ENCODE results near the gene TTC27.

Gene TTC27

GRCh38 chr2:32783933-32784332 is 156.1 kb downstream of the TTC27 start:
- no peaks in the 10 kb centered on the region for H3K9me3 ChIP-seq
- no peak for DNase-seq
- no peaks in the 10 kb centered on the region for H3K36me3 ChIP-seq
- no peak overlapping the region for H3K4me3 ChIP-seq (ENCODE audit: low read depth, low read length)
- TF ChIP-seq CTCF (IDR thresholded peaks at IDR 0.05; ENCODE audit: low read depth, low read length) = no peak
- no peaks in the 10 kb centered on the region for H3K4me1 ChIP-seq
- H3K27me3 ChIP-seq = no peaks in the 10 kb centered on the region

- Histone ChIP-seq H3K4me3 (ENCODE audit: low read depth, low read length) (no peak overlapping the region), H3K36me3 (no peaks in the 10 kb centered on the region), H3K4me1 (no peaks in the 10 kb centered on the region), H3K9me3 (no peaks in the 10 kb centered on the region), H3K27me3 (no peaks in the 10 kb centered on the region)
- no peak for TF ChIP-seq CTCF (IDR thresholded peaks at IDR 0.05; ENCODE audit: low read depth, low read length)
- no peak for DNase-seq
Observed at GRCh38 chr2:32787207-32787606, 159.4 kb downstream of the TTC27 start.

DNA sequence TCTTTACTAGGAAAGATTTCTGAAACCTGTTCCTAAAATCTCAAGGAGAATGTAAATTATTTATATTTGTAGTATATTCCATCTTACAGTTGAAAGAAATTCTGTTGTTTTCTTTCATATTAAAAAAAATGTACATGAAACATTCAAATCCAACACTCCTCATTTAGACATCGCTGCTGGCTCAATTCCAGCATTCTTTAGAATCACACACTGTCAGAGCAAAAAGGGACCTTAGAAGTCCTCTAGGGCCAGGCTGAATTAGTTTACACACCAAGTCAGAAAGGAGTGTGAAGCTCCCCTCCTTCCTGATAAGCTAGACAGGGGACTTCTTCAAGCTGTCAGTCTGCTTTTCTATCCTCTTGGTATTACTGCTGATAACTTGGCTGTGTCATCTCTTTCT is 160.3 kb downstream of the TTC27 start:
- H3K4me3 ChIP-seq (ENCODE audit: low read depth, low read length) = no peak overlapping the region
- H3K36me3 ChIP-seq = no peaks in the 10 kb centered on the region
- no peaks in the 10 kb centered on the region for H3K9me3 ChIP-seq
- TF ChIP-seq CTCF (IDR thresholded peaks at IDR 0.05; ENCODE audit: low read depth, low read length) = no peak
- H3K27me3 ChIP-seq = no peaks in the 10 kb centered on the region
- H3K4me1 ChIP-seq = no peaks in the 10 kb centered on the region
- DNase-seq = no peak

DNA sequence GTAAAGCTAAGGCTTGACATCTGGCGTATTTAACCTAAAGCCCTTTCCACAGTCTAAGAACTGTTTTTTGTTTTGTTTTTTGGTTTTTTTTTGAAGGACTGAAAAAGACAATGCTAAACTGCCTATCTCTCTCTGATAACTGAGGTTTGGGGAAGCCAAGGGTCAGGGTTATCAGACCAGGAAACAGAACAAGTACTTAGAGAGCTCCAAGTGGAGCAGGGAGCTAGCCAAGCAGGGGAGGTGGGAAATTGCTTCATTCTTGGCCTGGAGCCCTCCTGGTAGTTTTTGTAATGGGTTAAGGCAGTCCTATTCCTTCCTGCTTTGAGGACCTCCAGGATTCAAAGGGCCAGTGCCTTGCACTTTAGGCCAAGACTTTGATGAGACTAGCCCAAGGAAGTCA is 164.6 kb downstream of the TTC27 start:
- DNase-seq = no peak
- no peak for TF ChIP-seq CTCF (IDR thresholded peaks at IDR 0.05; ENCODE audit: low read depth, low read length)

GRCh38 chr2:32798829-32799228 is 171.0 kb downstream of the TTC27 start:
- no peak for TF ChIP-seq CTCF (IDR thresholded peaks at IDR 0.05; ENCODE audit: low read depth, low read length)
- Histone ChIP-seq H3K27me3 (no peaks in the 10 kb centered on the region), H3K36me3 (no peaks in the 10 kb centered on the region), H3K4me3 (ENCODE audit: low read depth, low read length) (no peak overlapping the region), H3K9me3 (no peaks in the 10 kb centered on the region), H3K4me1 (no peaks in the 10 kb centered on the region)
- DNase-seq = no peak

More for the DNA sequence above, 164.6 kb downstream of the TTC27 start:
- H3K4me3 ChIP-seq (ENCODE audit: low read depth, low read length) = no peak overlapping the region
- no peaks in the 10 kb centered on the region for H3K36me3 ChIP-seq
- H3K27me3 ChIP-seq = no peaks in the 10 kb centered on the region
- no peaks in the 10 kb centered on the region for H3K9me3 ChIP-seq
- no peaks in the 10 kb centered on the region for H3K4me1 ChIP-seq

DNA sequence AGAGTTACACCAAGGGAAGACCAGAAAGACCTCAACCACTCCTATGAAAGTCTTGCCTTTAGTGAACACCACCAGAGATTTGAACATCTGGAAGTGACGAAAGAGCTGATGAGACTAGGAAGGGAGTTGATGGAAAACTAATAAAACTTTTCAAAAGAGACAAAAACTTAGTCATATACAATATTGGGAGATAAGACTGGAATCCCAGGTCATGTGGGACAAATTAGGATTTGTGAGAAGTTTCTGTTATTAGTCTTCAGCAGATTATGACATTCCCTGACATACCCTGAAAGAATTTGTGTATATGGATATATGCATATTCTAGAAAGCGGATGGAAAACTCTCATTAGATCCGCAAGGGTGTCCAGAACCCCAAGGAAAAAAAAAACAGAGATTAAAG is 173.9 kb downstream of the TTC27 start:
- no peaks in the 10 kb centered on the region for H3K36me3 ChIP-seq
- H3K4me3 ChIP-seq (ENCODE audit: low read depth, low read length) = no peak overlapping the region
- TF ChIP-seq CTCF (IDR thresholded peaks at IDR 0.05; ENCODE audit: low read depth, low read length) = no peak
- 0 out of 2 replicates have a peak, but pooled peaks cover 2% of the 10 kb centered on the region for H3K4me1 ChIP-seq
- no peaks in the 10 kb centered on the region for H3K27me3 ChIP-seq
- no peak for DNase-seq
- H3K9me3 ChIP-seq = no peaks in the 10 kb centered on the region

Data from BE2C (cell line).